ENCODE results near the gene PBX2.

PBX2 gene

DNA sequence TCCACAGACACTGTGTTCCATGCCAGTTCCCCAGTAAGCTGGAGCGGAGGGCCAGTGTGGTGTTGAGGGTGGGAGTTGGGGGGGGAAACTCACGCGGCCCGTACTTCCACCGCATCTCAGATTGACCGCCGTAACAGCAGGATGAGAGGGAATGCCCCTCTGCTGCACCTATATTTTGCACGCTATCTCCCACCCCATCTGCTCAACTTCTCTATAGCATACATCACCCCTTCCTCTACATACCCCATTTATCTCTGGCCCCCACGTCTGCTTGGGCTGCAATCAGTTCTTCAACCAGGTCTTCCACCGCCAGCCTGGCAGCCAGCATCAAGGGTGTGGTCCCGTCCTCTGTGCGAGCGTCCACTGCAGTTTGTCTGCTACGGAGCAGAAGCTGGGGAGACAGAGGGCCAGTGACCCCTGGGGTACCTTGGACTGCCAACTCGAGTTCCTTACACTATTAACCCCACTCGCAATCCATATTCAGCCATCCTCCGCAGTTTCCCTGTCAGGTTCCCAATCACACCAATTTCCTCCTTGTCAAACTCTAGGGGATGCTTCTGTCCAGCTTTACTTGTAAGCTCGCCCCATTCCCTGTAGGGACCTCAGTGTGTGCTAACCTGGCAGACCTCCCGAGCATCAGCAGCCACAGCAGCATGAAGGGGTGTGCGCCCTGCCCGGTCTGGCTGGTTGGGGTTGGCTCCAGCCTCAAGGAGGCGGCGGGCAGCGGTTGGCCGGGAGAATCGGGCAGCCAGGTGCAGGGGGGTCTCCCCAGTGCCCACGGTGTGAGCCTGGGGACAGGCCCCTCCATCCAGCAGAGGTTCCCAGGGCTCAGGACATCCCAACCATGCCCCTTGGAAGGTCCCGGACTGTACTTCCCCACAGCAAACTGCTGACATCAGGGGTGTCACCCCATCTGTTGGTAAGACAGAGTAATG lies 6.9 kb upstream of the PBX2 start:
- peak overlapping the region; percentile 94 for H4K91ac ChIP-seq (ENCODE audit: low read depth, low read length)
- peak overlapping the region; percentile 78 for H3K4me3 ChIP-seq (ENCODE audit: low read depth, low read length)
- no peak overlapping the region for H3K23ac ChIP-seq (ENCODE audit: low read length)
- H3K4ac ChIP-seq (ENCODE audit: low read depth, low read length) = peak overlapping the region; percentile 2
- peak overlapping the region; percentile 27 for H2AK5ac ChIP-seq (ENCODE audit: low read length)
- H4K12ac ChIP-seq (ENCODE audit: low read depth, low read length) = peak overlapping the region; percentile 5
- peak overlapping the region; percentile 77 for H4K8ac ChIP-seq (ENCODE audit: low read depth, low read length)
- peaks cover 20% of the 10 kb centered on the region for H3K79me1 ChIP-seq (ENCODE audit: low read length)
- peak overlapping the region; percentile 35 for H2BK12ac ChIP-seq (ENCODE audit: low read length)
- H2AFZ ChIP-seq (ENCODE audit: insufficient read depth, low read length, poor library complexity) = peak overlapping the region; percentile 77
- no peaks in the 10 kb centered on the region for H3K27me3 ChIP-seq (ENCODE audit: insufficient read depth, low read length)
- no peak overlapping the region for H2BK120ac ChIP-seq (ENCODE audit: insufficient read depth, low read length, poor library complexity)
- peak in 1 of 2 donors; percentile 21 for DNase-seq
- H3K36me3 ChIP-seq (ENCODE audit: control insufficient read depth in 1 of 2, insufficient read depth in 2 of 2, low read length in 2 of 2) = no peaks in the 10 kb centered on the region
- 100% methylated on average over 2 of the region's 28 CpGs for WGBS (ENCODE audit: extremely low coverage, insufficient coverage, insufficient read length)
- H3K79me2 ChIP-seq (ENCODE audit: control insufficient read depth, insufficient read depth, low read length, poor library complexity) = peaks cover 4% of the 10 kb centered on the region
- peaks cover 14 to 17% of the 10 kb centered on the region in 2 experiments for H3K4me1 ChIP-seq (ENCODE audit: control insufficient read depth in 1 of 2, insufficient read depth in 2 of 2, low read length in 2 of 2)
- H3K4me2 ChIP-seq (ENCODE audit: low read length) = peak overlapping the region; percentile 84
- no peaks in the 10 kb centered on the region for H3K9me3 ChIP-seq (ENCODE audit: insufficient read depth, low read depth, low read length)
- H3K9ac ChIP-seq (ENCODE audit: low read length) = no peak overlapping the region
- no peak overlapping the region for H2BK5ac ChIP-seq (ENCODE audit: low read depth, low read length, poor library complexity)
- peak overlapping the region; percentile 62 for H3K14ac ChIP-seq (ENCODE audit: low read length)
- no peak overlapping the region for H3K18ac ChIP-seq (ENCODE audit: low read length)
- H3K27ac ChIP-seq (ENCODE audit: low read depth, low read length) = peak overlapping the region; percentile 97

DNA sequence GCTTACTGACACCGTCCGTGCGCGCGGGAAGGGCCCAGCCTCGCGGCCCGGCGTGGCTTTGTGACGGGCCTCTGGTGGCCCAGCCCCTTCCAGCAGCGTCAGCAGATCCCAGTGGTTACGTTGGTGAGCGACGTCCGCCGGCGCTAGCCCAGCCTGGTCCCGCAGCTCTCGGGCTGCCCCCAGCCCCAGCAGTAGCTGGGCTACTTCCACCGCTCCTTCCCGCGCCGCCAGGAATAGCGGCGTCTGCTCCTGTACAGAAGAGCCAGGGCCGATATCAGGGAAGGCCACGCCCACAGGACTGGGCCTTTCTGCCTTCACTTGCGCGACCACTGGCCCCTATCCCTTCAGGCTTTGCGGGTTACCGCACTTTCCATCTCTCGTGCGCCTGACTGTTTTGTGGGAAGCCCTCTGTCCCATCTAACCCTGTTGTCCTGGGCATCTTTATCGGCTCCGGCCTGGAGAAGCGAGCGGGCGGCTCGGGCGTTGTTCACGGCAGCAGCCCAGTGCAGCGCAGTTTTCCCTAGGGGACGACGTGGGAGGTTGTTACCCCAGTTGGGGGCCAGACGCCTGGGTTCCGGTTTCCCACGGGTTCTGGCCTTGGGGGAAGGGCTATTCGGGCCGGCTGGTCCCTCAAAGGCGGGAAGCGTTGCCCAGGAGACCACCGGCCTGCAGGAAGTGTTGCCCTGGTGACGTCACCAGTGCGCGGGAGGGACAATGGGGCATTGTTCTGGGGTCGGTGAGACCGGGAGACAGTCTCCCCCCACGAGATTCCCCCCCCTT lies 6.1 kb upstream of the PBX2 start:
- Histone ChIP-seq H3K14ac (ENCODE audit: low read length) (peak overlapping the region; percentile 62), H2BK120ac (ENCODE audit: insufficient read depth, low read length, poor library complexity) (peak overlapping the region; percentile 47), H3K9me3 (ENCODE audit: insufficient read depth, low read depth, low read length) (no peaks in the 10 kb centered on the region), H4K8ac (ENCODE audit: low read depth, low read length) (peak overlapping the region; percentile 77), H3K4me1 (ENCODE audit: control insufficient read depth in 1 of 2, insufficient read depth in 2 of 2, low read length in 2 of 2) (peaks cover 15 to 17% of the 10 kb centered on the region in 2 experiments), H3K27ac (ENCODE audit: low read depth, low read length) (peak overlapping the region; percentile 97), H4K12ac (ENCODE audit: low read depth, low read length) (peak overlapping the region; percentile 85), H2AFZ (ENCODE audit: insufficient read depth, low read length, poor library complexity) (peak overlapping the region; percentile 77), H2AK5ac (ENCODE audit: low read length) (peak overlapping the region; percentile 1), H3K79me2 (ENCODE audit: control insufficient read depth, insufficient read depth, low read length, poor library complexity) (peaks cover 4% of the 10 kb centered on the region), H3K4me3 (ENCODE audit: low read depth, low read length) (peak overlapping the region; percentile 78), H3K36me3 (ENCODE audit: control insufficient read depth in 1 of 2, insufficient read depth in 2 of 2, low read length in 2 of 2) (no peaks in the 10 kb centered on the region), H3K18ac (ENCODE audit: low read length) (peak overlapping the region; percentile 60), H2BK12ac (ENCODE audit: low read length) (no peak overlapping the region), H3K9ac (ENCODE audit: low read length) (peak overlapping the region; percentile 91), H3K4ac (ENCODE audit: low read depth, low read length) (peak overlapping the region; percentile 17), H3K23ac (ENCODE audit: low read length) (no peak overlapping the region), H3K27me3 (ENCODE audit: insufficient read depth, low read length) (no peaks in the 10 kb centered on the region), H2BK5ac (ENCODE audit: low read depth, low read length, poor library complexity) (peak overlapping the region; percentile 67), H3K79me1 (ENCODE audit: low read length) (peaks cover 20% of the 10 kb centered on the region), H4K91ac (ENCODE audit: low read depth, low read length) (peak overlapping the region; percentile 94), H3K4me2 (ENCODE audit: low read length) (peak overlapping the region; percentile 84)
- WGBS (ENCODE audit: extremely low coverage, insufficient coverage, insufficient read length) = no CpG with 5 or more reads among the region's 58 CpGs
- DNase-seq = no peak

DNA sequence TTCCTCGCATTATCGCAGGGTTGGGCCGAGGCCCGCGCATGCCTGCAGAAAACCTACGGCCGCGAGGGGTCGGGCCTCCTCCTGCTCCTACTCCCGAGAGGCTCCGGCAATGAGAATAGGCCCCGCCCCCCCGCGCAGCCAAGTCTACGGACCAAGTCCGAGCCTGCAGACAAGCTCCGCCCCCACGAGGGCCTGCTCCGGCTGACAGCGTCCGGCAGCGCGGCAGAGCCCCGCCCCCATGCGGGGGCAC lies 5.6 kb upstream of the PBX2 start:
- Histone ChIP-seq H3K79me1 (ENCODE audit: low read length) (peaks cover 20% of the 10 kb centered on the region), H2BK5ac (ENCODE audit: low read depth, low read length, poor library complexity) (no peak overlapping the region)

DNA sequence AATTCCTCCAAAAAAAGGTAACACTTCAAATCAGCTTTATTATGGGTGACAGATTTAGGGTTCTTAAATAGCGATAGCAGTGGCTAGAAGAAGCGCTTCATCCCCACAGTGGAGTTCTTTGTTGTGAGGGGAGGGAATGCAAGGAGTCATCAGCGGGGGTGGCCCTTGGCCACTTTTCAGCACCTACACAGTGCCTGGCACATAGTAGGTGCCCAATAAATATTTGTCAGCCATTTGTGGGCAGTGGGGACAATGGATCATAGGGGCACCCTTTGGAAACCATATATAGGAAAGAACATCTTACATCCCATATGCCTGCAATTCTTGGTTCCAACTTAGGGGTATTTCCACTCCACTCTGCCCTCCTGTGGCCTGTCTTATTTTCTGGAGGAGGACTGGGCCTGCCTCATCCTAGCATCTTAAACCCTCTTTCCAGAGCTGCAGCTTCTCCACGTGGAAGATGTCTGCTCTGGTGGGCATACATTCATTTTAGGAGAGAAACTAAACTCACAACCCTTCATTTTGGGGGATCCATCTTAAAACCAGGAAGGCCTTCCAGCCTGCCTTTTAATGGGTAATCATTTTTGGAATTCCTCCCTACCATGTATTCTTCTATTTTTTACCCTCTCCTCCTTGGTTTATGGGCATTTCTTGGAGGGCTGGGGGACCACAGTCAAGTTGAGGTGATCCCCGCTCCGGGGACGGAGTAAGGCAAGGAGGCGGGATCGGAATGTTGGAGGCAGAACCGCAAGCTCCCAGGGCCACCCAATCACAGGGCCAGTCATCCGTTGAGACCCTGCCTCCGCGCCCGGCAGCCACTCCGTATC lies 5.0 kb upstream of the PBX2 start:
- Histone ChIP-seq H3K27me3 (ENCODE audit: insufficient read depth, low read length) (no peaks in the 10 kb centered on the region), H3K4me1 (ENCODE audit: control insufficient read depth in 1 of 2, insufficient read depth in 2 of 2, low read length in 2 of 2) (peaks cover 17 to 21% of the 10 kb centered on the region in 2 experiments), H3K4me3 (ENCODE audit: low read depth, low read length) (no peak overlapping the region)

More for the DNA sequence above, 5.6 kb upstream of the PBX2 start:
- Histone ChIP-seq H4K12ac (ENCODE audit: low read depth, low read length) (no peak overlapping the region), H3K4ac (ENCODE audit: low read depth, low read length) (no peak overlapping the region), H3K27ac (ENCODE audit: low read depth, low read length) (peak overlapping the region; percentile 97), H3K27me3 (ENCODE audit: insufficient read depth, low read length) (no peaks in the 10 kb centered on the region), H3K36me3 (ENCODE audit: control insufficient read depth in 1 of 2, insufficient read depth in 2 of 2, low read length in 2 of 2) (no peaks in the 10 kb centered on the region), H4K8ac (ENCODE audit: low read depth, low read length) (no peak overlapping the region), H2AFZ (ENCODE audit: insufficient read depth, low read length, poor library complexity) (no peak overlapping the region), H2BK12ac (ENCODE audit: low read length) (no peak overlapping the region), H2AK5ac (ENCODE audit: low read length) (no peak overlapping the region), H3K79me2 (ENCODE audit: control insufficient read depth, insufficient read depth, low read length, poor library complexity) (peaks cover 4% of the 10 kb centered on the region), H3K4me3 (ENCODE audit: low read depth, low read length) (no peak overlapping the region), H3K23ac (ENCODE audit: low read length) (no peak overlapping the region), H3K18ac (ENCODE audit: low read length) (no peak overlapping the region), H4K91ac (ENCODE audit: low read depth, low read length) (no peak overlapping the region), H3K14ac (ENCODE audit: low read length) (no peak overlapping the region), H3K9ac (ENCODE audit: low read length) (no peak overlapping the region), H3K9me3 (ENCODE audit: insufficient read depth, low read depth, low read length) (no peaks in the 10 kb centered on the region), H3K4me2 (ENCODE audit: low read length) (peak overlapping the region; percentile 84), H3K4me1 (ENCODE audit: control insufficient read depth in 1 of 2, insufficient read depth in 2 of 2, low read length in 2 of 2) (peaks cover 17 to 21% of the 10 kb centered on the region in 2 experiments), H2BK120ac (ENCODE audit: insufficient read depth, low read length, poor library complexity) (no peak overlapping the region)
- WGBS (ENCODE audit: extremely low coverage, insufficient coverage, insufficient read length) = no CpG with 5 or more reads among the region's 25 CpGs
- peak; percentile 100 for DNase-seq

More for the DNA sequence above, 5.0 kb upstream of the PBX2 start:
- H3K14ac ChIP-seq (ENCODE audit: low read length) = peak overlapping the region; percentile 24
- peak overlapping the region; percentile 68 for H3K9ac ChIP-seq (ENCODE audit: low read length)
- H3K36me3 ChIP-seq (ENCODE audit: control insufficient read depth in 1 of 2, insufficient read depth in 2 of 2, low read length in 2 of 2) = no peaks in the 10 kb centered on the region
- peaks cover 24% of the 10 kb centered on the region for H3K79me1 ChIP-seq (ENCODE audit: low read length)
- H3K23ac ChIP-seq (ENCODE audit: low read length) = no peak overlapping the region
- H3K4ac ChIP-seq (ENCODE audit: low read depth, low read length) = peak overlapping the region; percentile 19
- no peaks in the 10 kb centered on the region for H3K9me3 ChIP-seq (ENCODE audit: insufficient read depth, low read depth, low read length)
- peak overlapping the region; percentile 52 for H2BK5ac ChIP-seq (ENCODE audit: low read depth, low read length, poor library complexity)
- peak; percentile 55 to 82 for DNase-seq
- H3K27ac ChIP-seq (ENCODE audit: low read depth, low read length) = peak overlapping the region; percentile 75
- H4K12ac ChIP-seq (ENCODE audit: low read depth, low read length) = peak overlapping the region; percentile 34
- no CpG with 5 or more reads among the region's 15 CpGs for WGBS (ENCODE audit: extremely low coverage, insufficient coverage, insufficient read length)
- peak overlapping the region; percentile 19 for H3K18ac ChIP-seq (ENCODE audit: low read length)
- H3K79me2 ChIP-seq (ENCODE audit: control insufficient read depth, insufficient read depth, low read length, poor library complexity) = peaks cover 6% of the 10 kb centered on the region
- peak overlapping the region; percentile 41 for H4K91ac ChIP-seq (ENCODE audit: low read depth, low read length)
- peak overlapping the region; percentile 55 for H4K8ac ChIP-seq (ENCODE audit: low read depth, low read length)
- peak overlapping the region; percentile 68 for H3K4me2 ChIP-seq (ENCODE audit: low read length)
- peak overlapping the region; percentile 15 for H2AFZ ChIP-seq (ENCODE audit: insufficient read depth, low read length, poor library complexity)
- no peak overlapping the region for H2AK5ac ChIP-seq (ENCODE audit: low read length)
- no peak overlapping the region for H2BK120ac ChIP-seq (ENCODE audit: insufficient read depth, low read length, poor library complexity)
- H2BK12ac ChIP-seq (ENCODE audit: low read length) = peak overlapping the region; percentile 35

All from trophoblast cell (in vitro differentiated cells and primary cell).